Hepatocyte (in vitro differentiated cells): ENCODE measurements around the gene SCIN. TPM values are rescaled to one million over a fixed set of nuclear protein-coding genes. Genes with fewer than 3 reads are reported as not detected.

Experiments
- DNase-seq: peaks from one replicate; pipeline ENCODE4 v3.0.0-alpha.2; 2016; ENCODE audit warnings: low spot score
- H2AFZ ChIP-seq: fragments of 200-600 bp; sonication (generic); 2 replicates; pipeline ENCODE4 v1.6.0; 2016; ENCODE audit warnings: antibody characterized with exemption, mild to moderate bottlenecking
- H3K27ac ChIP-seq: fragments of 200-600 bp; sonication (generic); 2 replicates; pipeline ENCODE4 v1.5.1; 2016; ENCODE audit warnings: mild to moderate bottlenecking
- H3K27me3 ChIP-seq: fragments of 200-600 bp; sonication (generic); 2 replicates; pipeline ENCODE4 v1.6.1; 2016
- H3K36me3 ChIP-seq: fragments of 200-600 bp; sonication (generic); replicated peaks from 2 replicates; pipeline ENCODE4 v1.5.1; 2016; ENCODE audit warnings: low read depth; ENCODE audit not compliant: insufficient read depth
- H3K4me1 ChIP-seq: fragments of 200-600 bp; sonication (generic); 2 replicates; pipeline ENCODE4 v1.5.1; 2016; ENCODE audit warnings: mild to moderate bottlenecking, moderate library complexity; ENCODE audit not compliant: insufficient read depth
- H3K4me2 ChIP-seq: fragments of 200-600 bp; sonication (generic); 2 replicates; pipeline ENCODE4 v1.6.0; 2016
- H3K4me3 ChIP-seq: fragments of 200-600 bp; sonication (generic); 2 replicates; pipeline ENCODE4 v1.5.1; 2016; ENCODE audit warnings: mild to moderate bottlenecking
- H3K79me2 ChIP-seq: fragments of 200-600 bp; sonication (generic); 2 replicates; pipeline ENCODE4 v1.6.0; 2017; ENCODE audit warnings: mild to moderate bottlenecking
- H3K9me2 ChIP-seq: fragments of 200-600 bp; sonication (generic); replicated peaks from 2 replicates; pipeline ENCODE4 v1.6.0; 2017; ENCODE audit warnings: mild to moderate bottlenecking; ENCODE audit not compliant: insufficient read depth
- H3K9me3 ChIP-seq: fragments of 200-600 bp; sonication (generic); 2 replicates; pipeline ENCODE4 v1.5.1; 2016; ENCODE audit warnings: low read depth, mild to moderate bottlenecking
- H4K20me1 ChIP-seq: fragments of 200-600 bp; sonication (generic); 2 replicates; pipeline ENCODE4 v1.6.0; 2016; ENCODE audit warnings: mild to moderate bottlenecking; ENCODE audit not compliant: insufficient read depth, poor library complexity, severe bottlenecking
- EZH2 ChIP-seq: fragments of 200-600 bp; sonication (generic); IDR thresholded peaks from 2 replicates; pipeline ENCODE4 v1.6.1; 2016; ENCODE audit warnings: antibody characterized with exemption, mild to moderate bottlenecking, borderline replicate concordance
- EZH2phosphoT487 ChIP-seq: fragments of 200-600 bp; sonication (generic); IDR thresholded peaks from one replicate; pipeline ENCODE4 v1.6.1; 2018; ENCODE audit warnings: antibody characterized with exemption, mild to moderate bottlenecking, low read depth, moderate library complexity; ENCODE audit not compliant: unreplicated experiment, severe bottlenecking
- WGBS: methylation state at CpG from one replicate; pipeline ENCODE4 v1.1.6; 2016; ENCODE audit warnings: low lambda C conversion rate; ENCODE audit errors: missing lambda C conversion rate; 5-methylcytosine and 5-hydroxymethylcytosine counted together
- polyA plus RNA-seq: library from polyadenylated mRNA; unstranded; fragments of >200 nt; fragmentation: Nextera tagmentation; extraction: Ambion mirVana; gene quantifications from 2 replicates; pipeline ENCODE4 v1.2.1, GENCODE V29; 2016
- total RNA-seq: library from RNA; depleted of rRNA; stranded (reverse); fragments of >200 nt; gene quantifications from 2 replicates; pipeline ENCODE4 v1.2.3, GENCODE V29; 2014
- TF ChIP-seq, protein P1 (sequence below): fragments of 200-600 bp; sonication (generic); IDR thresholded peaks from 2 replicates; pipeline ENCODE4 v1.5.1; 2016; ENCODE audit warnings: antibody characterized with exemption, mild to moderate bottlenecking; ENCODE audit not compliant: poor library complexity

The SCIN gene
- total and polyA plus RNA-seq, 2 experiments from 2014 or later: 6.3 to 6.7 TPM

- H3K9me2 ChIP-seq: no peaks in the 10 kb centered on the region
- H3K4me3 ChIP-seq: no peak overlapping the region
- H4K20me1 ChIP-seq: no peaks in the 10 kb centered on the region
- 67% methylated on average over 7 of the region's 7 CpGs for WGBS
- H3K9me3 ChIP-seq: no peaks in the 10 kb centered on the region
- H3K79me2 ChIP-seq: no peaks in the 10 kb centered on the region
- H3K4me2 ChIP-seq: no peak overlapping the region
- no peak overlapping the region for H3K27ac ChIP-seq
- DNase-seq: no peak
- H3K27me3 ChIP-seq: no peaks in the 10 kb centered on the region
- no peak for TF ChIP-seq EZH2phosphoT487
- TF ChIP-seq, protein P1, sequence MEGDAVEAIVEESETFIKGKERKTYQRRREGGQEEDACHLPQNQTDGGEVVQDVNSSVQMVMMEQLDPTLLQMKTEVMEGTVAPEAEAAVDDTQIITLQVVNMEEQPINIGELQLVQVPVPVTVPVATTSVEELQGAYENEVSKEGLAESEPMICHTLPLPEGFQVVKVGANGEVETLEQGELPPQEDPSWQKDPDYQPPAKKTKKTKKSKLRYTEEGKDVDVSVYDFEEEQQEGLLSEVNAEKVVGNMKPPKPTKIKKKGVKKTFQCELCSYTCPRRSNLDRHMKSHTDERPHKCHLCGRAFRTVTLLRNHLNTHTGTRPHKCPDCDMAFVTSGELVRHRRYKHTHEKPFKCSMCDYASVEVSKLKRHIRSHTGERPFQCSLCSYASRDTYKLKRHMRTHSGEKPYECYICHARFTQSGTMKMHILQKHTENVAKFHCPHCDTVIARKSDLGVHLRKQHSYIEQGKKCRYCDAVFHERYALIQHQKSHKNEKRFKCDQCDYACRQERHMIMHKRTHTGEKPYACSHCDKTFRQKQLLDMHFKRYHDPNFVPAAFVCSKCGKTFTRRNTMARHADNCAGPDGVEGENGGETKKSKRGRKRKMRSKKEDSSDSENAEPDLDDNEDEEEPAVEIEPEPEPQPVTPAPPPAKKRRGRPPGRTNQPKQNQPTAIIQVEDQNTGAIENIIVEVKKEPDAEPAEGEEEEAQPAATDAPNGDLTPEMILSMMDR: no peak
- TF ChIP-seq EZH2: no peak
- H3K4me1 ChIP-seq: no peaks in the 10 kb centered on the region
- no peak overlapping the region for H2AFZ ChIP-seq
- no peaks in the 10 kb centered on the region for H3K36me3 ChIP-seq
Observed at GRCh38 chr7:12640299-12641096, 70.0 kb downstream of the SCIN start.

GRCh38 chr7:12641196-12641595, 70.7 kb downstream of the SCIN start:
- H3K36me3 ChIP-seq: no peaks in the 10 kb centered on the region
- no peak overlapping the region for H2AFZ ChIP-seq
- no peaks in the 10 kb centered on the region for H3K9me2 ChIP-seq
- no peaks in the 10 kb centered on the region for H3K27me3 ChIP-seq
- H3K27ac ChIP-seq: no peak overlapping the region
- H3K79me2 ChIP-seq: no peaks in the 10 kb centered on the region
- no peak overlapping the region for H3K4me2 ChIP-seq
- TF ChIP-seq, protein P1: no peak
- TF ChIP-seq EZH2phosphoT487: no peak
- TF ChIP-seq EZH2: no peak
- no peaks in the 10 kb centered on the region for H3K4me1 ChIP-seq
- WGBS: 65% methylated on average over 3 of the region's 3 CpGs
- no peaks in the 10 kb centered on the region for H4K20me1 ChIP-seq
- H3K9me3 ChIP-seq: no peaks in the 10 kb centered on the region
- no peak overlapping the region for H3K4me3 ChIP-seq
- DNase-seq: no peak

- no peak for DNase-seq
- WGBS: 95% methylated on average over 5 of the region's 5 CpGs
- Histone ChIP-seq H3K4me2 (no peak overlapping the region), H3K9me2 (no peaks in the 10 kb centered on the region), H3K27me3 (no peaks in the 10 kb centered on the region), H3K27ac (no peak overlapping the region), H3K4me3 (no peak overlapping the region), H3K36me3 (no peaks in the 10 kb centered on the region), H3K4me1 (no peaks in the 10 kb centered on the region), H2AFZ (no peak overlapping the region), H4K20me1 (no peaks in the 10 kb centered on the region), H3K79me2 (no peaks in the 10 kb centered on the region), H3K9me3 (no peaks in the 10 kb centered on the region)
- no peak for TF ChIP-seq EZH2phosphoT487
- TF ChIP-seq EZH2: no peak
- TF ChIP-seq, protein P1: no peak
Observed at GRCh38 chr7:12642508-12642907, 72.0 kb downstream of the SCIN start.
